ENCODE data around the gene STX16. TPM values are rescaled to one million over a fixed set of nuclear protein-coding genes. Genes with fewer than 3 reads are reported as not detected.
A peak's percentile ranks its signal among the peaks of the same experiment; 100 is the strongest.

The STX16 gene
- total and polyA plus RNA-seq, 7 donors: 14.6 to 126 (median 43.8) TPM

GRCh38 chr20:58684291-58684690, 33.2 kb downstream of the STX16 start:
- 97 to 98% methylated on average over 2 of the region's 2 CpGs for WGBS, 2 donors
- intact Hi-C loops (cut with DNase I): no loop called here

GRCh38 chr20:58685988-58686387, 34.9 kb downstream of the STX16 start:
- intact Hi-C loops (cut with DNase I): no loop called here
- peaks cover 0 to 11% (median 4%) of the 10 kb centered on the region in 4 donors for H3K36me3 ChIP-seq
- no peak for DNase-seq
- H3K27me3 ChIP-seq: no peaks in the 10 kb centered on the region
- WGBS, 2 donors: 94 to 95% methylated on average over 5 of the region's 5 CpGs
- no peak overlapping the region for H3K4me3 ChIP-seq
- TF ChIP-seq POLR2A (IDR thresholded peaks at IDR 0.05) (no peak), POLR2AphosphoS5 (IDR thresholded peaks at IDR 0.05) (no peak), EP300 (IDR thresholded peaks at IDR 0.05) (no peak), CTCF (IDR thresholded peaks at IDR 0.05) (no peak)
- H3K27ac ChIP-seq: no peak overlapping the region
- no peaks in the 10 kb centered on the region for H3K9me3 ChIP-seq
- H3K4me1 ChIP-seq: peaks cover 0 to 21% (median 18%) of the 10 kb centered on the region in 4 donors

More at GRCh38 chr20:58684291-58684690, 33.2 kb downstream of the STX16 start:
- Histone ChIP-seq H3K27me3 (no peaks in the 10 kb centered on the region), H3K27ac (no peak overlapping the region), H3K4me3 (no peak overlapping the region), H3K4me1 (peaks cover 0 to 4% (median under 1%) of the 10 kb centered on the region in 4 donors), H3K36me3 (peaks cover 0 to 21% (median 4%) of the 10 kb centered on the region in 4 donors), H3K9me3 (no peaks in the 10 kb centered on the region)
- no peak for TF ChIP-seq CTCF (IDR thresholded peaks at IDR 0.05)
- no peak for TF ChIP-seq POLR2A (IDR thresholded peaks at IDR 0.05)
- TF ChIP-seq POLR2AphosphoS5 (IDR thresholded peaks at IDR 0.05): no peak
- TF ChIP-seq EP300 (IDR thresholded peaks at IDR 0.05): no peak
- DNase-seq: no peak

- Histone ChIP-seq H3K36me3 (peaks cover 0 to 8% (median 3%) of the 10 kb centered on the region in 4 donors), H3K9me3 (no peaks in the 10 kb centered on the region), H3K27me3 (no peaks in the 10 kb centered on the region), H3K4me1 (peaks cover 0 to 39% (median 35%) of the 10 kb centered on the region in 4 donors), H3K27ac (no peak overlapping the region), H3K4me3 (no peak overlapping the region)
- intact Hi-C loops (cut with DNase I): no loop called here
- DNase-seq: no peak
- 91 to 97% methylated on average over 4 of the region's 4 CpGs for WGBS, 2 donors
- TF ChIP-seq CTCF (IDR thresholded peaks at IDR 0.05): no peak
- TF ChIP-seq EP300 (IDR thresholded peaks at IDR 0.05): no peak
- no peak for TF ChIP-seq POLR2AphosphoS5 (IDR thresholded peaks at IDR 0.05)
- TF ChIP-seq POLR2A (IDR thresholded peaks at IDR 0.05): no peak
These were observed 37.3 kb downstream of the STX16 start for GRCh38 chr20:58688414-58688813.

- Histone ChIP-seq H3K4me3 (no peak overlapping the region), H3K4me1 (peaks cover 0 to 43% (median 40%) of the 10 kb centered on the region in 4 donors), H3K27me3 (no peaks in the 10 kb centered on the region), H3K27ac (peak overlapping the region in 1 of 4 donors; percentile 96), H3K36me3 (peaks cover 0 to 8% (median 3%) of the 10 kb centered on the region in 4 donors), H3K9me3 (no peaks in the 10 kb centered on the region)
- no peak for TF ChIP-seq EP300 (IDR thresholded peaks at IDR 0.05)
- TF ChIP-seq CTCF (IDR thresholded peaks at IDR 0.05): no peak
- TF ChIP-seq POLR2A (IDR thresholded peaks at IDR 0.05): no peak
- TF ChIP-seq POLR2AphosphoS5 (IDR thresholded peaks at IDR 0.05): no peak
- DNase-seq: no peak
- intact Hi-C loops (cut with DNase I): no loop called here
- WGBS, 2 donors: 74 to 84% methylated on average over 6 of the region's 6 CpGs
These were observed 37.8 kb downstream of the STX16 start for GRCh38 chr20:58688840-58689239.

All from sigmoid colon (tissue), 7 donors.